ENCODE results near the gene VIPAS39.

Gene VIPAS39

GRCh38 chr14:77406086-77406485, 51.3 kb downstream of the VIPAS39 start:
- DNase-seq (ENCODE audit: low spot score): no peak

GRCh38 chr14:77403768-77404167, 53.6 kb downstream of the VIPAS39 start:
- DNase-seq (ENCODE audit: low spot score): no peak

DNA sequence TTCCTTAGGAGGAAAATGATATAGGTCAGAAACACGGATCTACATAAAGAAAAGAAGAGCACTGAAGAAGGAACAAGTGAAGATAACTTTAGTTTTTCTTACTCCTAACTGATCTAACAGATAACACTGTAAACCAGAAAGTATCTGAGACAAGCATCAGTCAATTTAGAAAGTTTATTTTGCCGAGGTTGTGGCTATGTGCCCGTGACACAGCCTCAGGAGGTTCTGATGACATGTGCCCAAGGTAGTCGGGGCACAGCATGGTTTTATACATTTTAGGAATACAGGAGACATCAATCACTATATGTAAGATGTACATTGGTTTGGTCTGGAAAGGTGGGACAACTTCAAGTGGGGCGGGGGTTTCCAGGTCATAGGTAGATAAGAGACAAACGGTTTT, 57.2 kb downstream of the VIPAS39 start:
- DNase-seq (ENCODE audit: low spot score): no peak

DNA sequence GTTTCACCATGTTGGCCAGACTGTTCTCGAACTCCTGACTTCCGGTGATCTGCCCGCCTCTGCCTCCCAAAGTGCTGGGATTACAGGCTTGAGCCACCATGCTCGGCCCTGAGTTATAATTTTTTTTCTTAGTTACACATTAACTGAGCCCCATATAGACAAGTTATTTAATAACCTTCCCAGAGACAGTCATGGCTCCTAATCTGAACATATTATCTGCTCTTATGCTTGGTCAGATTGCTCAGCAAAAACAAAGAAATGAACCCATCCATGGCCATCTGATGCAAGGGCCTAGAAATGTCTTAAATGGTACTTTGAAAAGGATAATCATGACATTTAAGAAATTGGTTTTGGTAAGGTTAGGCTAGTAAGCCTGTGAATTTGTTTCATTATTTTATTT, 67.2 kb downstream of the VIPAS39 start:
- DNase-seq (ENCODE audit: low spot score): no peak

DNA sequence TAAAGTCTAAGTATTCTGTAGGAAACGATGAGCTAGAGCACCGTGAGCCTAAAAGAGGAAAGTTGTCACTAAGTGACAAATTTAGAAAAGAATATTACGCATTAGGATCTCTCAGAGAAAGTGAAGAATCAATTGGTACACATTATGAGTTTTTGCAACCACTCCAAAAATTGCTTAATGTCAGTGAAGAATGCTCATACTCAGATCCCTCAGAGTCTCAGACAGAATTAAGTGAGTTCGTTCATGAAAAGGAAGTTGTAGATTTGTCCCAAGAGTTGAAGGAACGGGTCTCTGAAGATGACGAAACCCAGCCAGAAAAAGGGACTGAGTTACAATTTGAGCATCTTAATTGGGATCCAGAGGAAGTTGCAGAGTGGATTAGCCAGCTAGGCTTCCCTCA, 78.7 kb downstream of the VIPAS39 start:
- DNase-seq (ENCODE audit: low spot score): no peak

DNA sequence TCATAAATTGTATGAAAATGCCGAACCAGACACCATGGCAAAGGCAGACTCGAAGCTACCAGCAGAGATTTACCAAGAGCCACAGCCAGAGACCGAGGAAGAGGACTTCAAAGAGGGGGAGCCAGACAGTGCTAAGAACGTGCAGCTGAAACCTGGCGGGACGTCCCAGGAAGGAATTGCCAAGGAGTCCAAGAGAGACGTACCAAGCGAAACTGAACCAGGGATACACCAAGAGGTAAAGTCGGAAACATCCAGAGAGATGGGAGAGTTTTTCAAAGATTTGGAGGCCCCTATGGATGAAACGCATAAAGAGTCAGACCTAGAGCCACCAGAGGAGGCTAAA, 79.9 kb downstream of the VIPAS39 start:
- no peak for DNase-seq (ENCODE audit: low spot score)

DNA sequence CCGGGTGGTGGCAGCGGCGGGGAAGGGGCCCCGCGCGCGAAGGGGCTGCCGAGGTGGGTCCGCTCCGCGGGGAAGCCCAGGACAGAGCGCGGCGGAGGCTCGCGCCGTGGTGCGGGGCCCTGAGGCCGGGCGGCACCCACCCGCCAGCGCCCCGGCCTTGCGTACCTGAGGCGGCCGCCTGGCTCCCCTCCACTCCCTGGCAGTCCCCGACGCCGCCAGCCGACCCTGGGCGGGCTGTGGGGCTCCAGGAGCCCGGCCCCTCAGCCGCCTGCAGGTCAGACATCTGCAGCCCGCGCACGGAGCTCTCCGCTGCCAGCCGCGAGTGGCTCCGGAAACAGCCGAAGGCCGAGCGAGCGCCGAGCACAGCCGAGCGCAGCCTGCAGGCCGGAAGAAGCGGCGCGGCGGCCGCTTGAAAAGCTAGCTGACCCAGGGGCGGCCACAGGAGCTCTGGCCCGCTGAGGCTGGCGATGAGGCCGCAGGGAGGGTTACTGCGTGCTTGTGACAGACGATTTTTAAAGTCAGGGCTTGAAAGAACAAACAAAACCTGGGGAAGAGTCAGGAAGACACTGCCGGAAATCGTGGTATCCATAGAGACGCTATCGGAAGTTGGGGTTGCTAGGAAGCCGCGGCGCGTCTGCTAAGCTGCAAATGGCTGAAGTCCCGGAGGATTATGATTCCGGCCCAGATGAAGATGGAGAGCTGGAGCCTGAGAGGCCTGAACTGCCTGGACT, 80.5 kb downstream of the VIPAS39 start, which contains the start of the genes SAMD15 and TMED8:
SAMD15 (plus strand) TSS at position 609 of the 731 bp plus-strand sequence; CDS start at position 649, 40 bp downstream.
TMED8 (minus strand) TSS at position 324 of the 731 bp plus-strand sequence; CDS start at position 283, 41 bp downstream.
- DNase-seq (ENCODE audit: low spot score): peak; percentile 97

All from AG20443 (cell line).